ENCODE results near the gene EXOSC7. TPM values are rescaled to one million over a fixed set of nuclear protein-coding genes. Genes with fewer than 3 reads are reported as not detected.

Gene EXOSC7
- polyA plus RNA-seq, 1 donor (not counting 4 experiments of a cell fraction or from before 2014, with no cell fraction given): 94.4 TPM

- no peak for TF ChIP-seq CTCF (optimal IDR thresholded peaks at IDR 0.05 in 1 of 3, IDR thresholded peaks at IDR 0.05 in 1 of 3, conservative IDR thresholded peaks at IDR 0.05 in 1 of 3; ENCODE audit: extremely low read depth in 1 of 3, insufficient read depth in 2 of 3, low read length in 3 of 3)
- no peak for TF ChIP-seq EZH2 (IDR thresholded peaks at IDR 0.05; ENCODE audit: low read length)
- no peak overlapping the region for H3K4me3 ChIP-seq (ENCODE audit: control insufficient read depth in 2 of 3, extremely low read depth in 1 of 3, insufficient read depth in 2 of 3, low read depth in 1 of 3, low read length in 3 of 3)
- peaks cover 36% of the 10 kb centered on the region for H3K4me1 ChIP-seq (ENCODE audit: control insufficient read depth, extremely low read depth, insufficient read depth, low read length)
- no peak overlapping the region for H3K9ac ChIP-seq (ENCODE audit: control insufficient read depth, extremely low read depth, insufficient read depth, low read length)
- peaks cover 4% of the 10 kb centered on the region for H4K20me1 ChIP-seq (ENCODE audit: control insufficient read depth, extremely low read depth, insufficient read depth, low read length)
- peaks cover 6% of the 10 kb centered on the region for H3K9me1 ChIP-seq (ENCODE audit: control insufficient read depth, extremely low read depth, insufficient read depth, low read length)
- dilution Hi-C loops (cut with MboI; ENCODE audit: extremely low pct_ligation_motif_present, low sequenced_read_pairs): no loop called here
- no peak for DNase-seq (ENCODE audit: low read depth, low spot score)
- peaks cover 12 to 33% of the 10 kb centered on the region in 2 experiments for H3K36me3 ChIP-seq (ENCODE audit: control insufficient read depth in 2 of 2, extremely low read depth in 1 of 2, insufficient read depth in 2 of 2, low read length in 2 of 2)
- H3K4me2 ChIP-seq (ENCODE audit: control insufficient read depth, extremely low read depth, insufficient read depth, low read depth, low read length): no peak overlapping the region
- H3K79me2 ChIP-seq (ENCODE audit: control insufficient read depth, insufficient read depth, low read length): peaks cover 58% of the 10 kb centered on the region
- no peaks in the 10 kb centered on the region for H3K9me3 ChIP-seq (ENCODE audit: control insufficient read depth, low read depth, low read length)
- no peak overlapping the region for H2AFZ ChIP-seq (ENCODE audit: control insufficient read depth, low read length)
- H3K27ac ChIP-seq (ENCODE audit: control insufficient read depth, insufficient read depth, low read length): no peak overlapping the region
- H3K27me3 ChIP-seq (ENCODE audit: control insufficient read depth, extremely low read depth, insufficient read depth, low read length): no peaks in the 10 kb centered on the region
- FAIRE-seq: no peak
Observed at GRCh38 chr3:44989141-44989540, 13.1 kb downstream of the EXOSC7 start.

- dilution Hi-C loops (cut with MboI; ENCODE audit: extremely low pct_ligation_motif_present, low sequenced_read_pairs): no loop called here
- no peak overlapping the region for H3K4me2 ChIP-seq (ENCODE audit: control insufficient read depth, extremely low read depth, insufficient read depth, low read depth, low read length)
- no peak for FAIRE-seq
- no peaks in the 10 kb centered on the region for H4K20me1 ChIP-seq (ENCODE audit: control insufficient read depth, extremely low read depth, insufficient read depth, low read length)
- H3K9ac ChIP-seq (ENCODE audit: control insufficient read depth, extremely low read depth, insufficient read depth, low read length): no peak overlapping the region
- TF ChIP-seq EZH2 (IDR thresholded peaks at IDR 0.05; ENCODE audit: low read length): no peak
- no peak for TF ChIP-seq CTCF (optimal IDR thresholded peaks at IDR 0.05 in 1 of 3, IDR thresholded peaks at IDR 0.05 in 1 of 3, conservative IDR thresholded peaks at IDR 0.05 in 1 of 3; ENCODE audit: extremely low read depth in 1 of 3, insufficient read depth in 2 of 3, low read length in 3 of 3)
- H2AFZ ChIP-seq (ENCODE audit: control insufficient read depth, low read length): no peak overlapping the region
- peaks cover 36% of the 10 kb centered on the region for H3K4me1 ChIP-seq (ENCODE audit: control insufficient read depth, extremely low read depth, insufficient read depth, low read length)
- no peaks in the 10 kb centered on the region for H3K9me3 ChIP-seq (ENCODE audit: control insufficient read depth, low read depth, low read length)
- no peak overlapping the region for H3K4me3 ChIP-seq (ENCODE audit: control insufficient read depth in 2 of 3, extremely low read depth in 1 of 3, insufficient read depth in 2 of 3, low read depth in 1 of 3, low read length in 3 of 3)
- H3K79me2 ChIP-seq (ENCODE audit: control insufficient read depth, insufficient read depth, low read length): peaks cover 51% of the 10 kb centered on the region
- H3K27ac ChIP-seq (ENCODE audit: control insufficient read depth, insufficient read depth, low read length): no peak overlapping the region
- no peaks in the 10 kb centered on the region for H3K27me3 ChIP-seq (ENCODE audit: control insufficient read depth, extremely low read depth, insufficient read depth, low read length)
- DNase-seq (ENCODE audit: low read depth, low spot score): no peak
- peaks cover 3% of the 10 kb centered on the region for H3K9me1 ChIP-seq (ENCODE audit: control insufficient read depth, extremely low read depth, insufficient read depth, low read length)
- H3K36me3 ChIP-seq (ENCODE audit: control insufficient read depth in 2 of 2, extremely low read depth in 1 of 2, insufficient read depth in 2 of 2, low read length in 2 of 2): peaks cover 12 to 28% of the 10 kb centered on the region in 2 experiments
Observed at GRCh38 chr3:44989636-44990373, 13.8 kb downstream of the EXOSC7 start.

Data from keratinocyte (primary cell).